Measurements from ENCODE around the gene THRAP3. TPM values are rescaled to one million over a fixed set of nuclear protein-coding genes. Genes with fewer than 3 reads are reported as not detected.

The THRAP3 gene
- total and polyA plus RNA-seq, 2 donors (not counting 3 experiments of a cell fraction or from before 2014, with no cell fraction given) = 38.0 to 144 TPM

DNA sequence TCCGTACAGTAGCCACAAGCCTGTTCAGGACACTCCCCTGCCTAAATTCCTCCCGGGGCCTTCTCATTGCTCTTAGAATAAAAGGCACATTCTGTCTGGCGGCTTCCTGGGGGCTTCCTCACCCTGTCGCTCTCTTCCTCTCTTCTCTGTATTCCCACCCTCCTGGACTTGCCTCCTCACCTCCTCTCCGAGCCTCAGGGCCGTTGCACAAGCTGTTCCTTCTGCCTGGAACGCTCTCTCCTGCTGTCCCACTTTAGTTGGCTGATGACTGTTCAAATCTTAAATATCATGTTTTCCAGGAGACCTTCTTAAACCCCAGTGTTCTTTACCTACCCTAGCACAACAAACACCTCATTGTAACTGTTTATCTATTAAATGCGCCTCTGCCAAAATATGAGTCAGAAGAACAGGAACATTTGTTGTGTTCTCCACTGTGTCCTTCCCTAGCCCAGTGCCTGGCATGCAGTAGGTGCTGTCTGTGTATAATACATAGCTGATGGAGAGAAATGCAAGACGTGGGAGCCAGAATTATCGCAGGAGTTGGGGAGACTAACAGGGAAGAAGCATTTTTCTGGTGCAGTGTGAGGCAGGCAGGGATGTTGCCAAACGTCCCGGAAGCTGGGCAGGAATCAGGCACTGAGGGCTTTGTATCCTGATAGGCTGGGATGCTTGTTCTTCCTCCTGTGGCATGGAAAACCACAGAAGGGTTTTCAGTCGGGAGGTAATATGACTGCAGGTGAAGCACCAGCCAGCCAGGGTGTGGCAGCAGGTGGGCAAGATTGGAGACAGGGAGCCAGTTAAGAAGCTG, 24.1 kb upstream of the THRAP3 start:
- Histone ChIP-seq H3K79me2 (ENCODE audit: control insufficient read depth, insufficient read depth, low read length) (no peaks in the 10 kb centered on the region), H2AFZ (ENCODE audit: low read depth, low read length) (no peak overlapping the region), H3K4me3 (replicated peaks in 1 of 3; ENCODE audit: insufficient read depth in 1 of 3, low read depth in 1 of 3, low read length in 3 of 3) (no peak overlapping the region), H3K27me3 (ENCODE audit: control insufficient read depth in 2 of 2, insufficient read depth in 2 of 2, low read length in 2 of 2) (no peaks in the 10 kb centered on the region), H4K20me1 (replicated peaks; ENCODE audit: control insufficient read depth, extremely low read depth, insufficient read depth, low read length) (no peaks in the 10 kb centered on the region), H3K9me3 (replicated peaks; ENCODE audit: control insufficient read depth, insufficient read depth, low read length) (no peaks in the 10 kb centered on the region), H3K27ac (ENCODE audit: insufficient read depth, low read depth, low read length) (no peak overlapping the region), H3K36me3 (ENCODE audit: control insufficient read depth in 2 of 2, extremely low read depth in 1 of 2, insufficient read depth in 2 of 2, low read length in 2 of 2) (no peaks in the 10 kb centered on the region), H3K4me1 (ENCODE audit: control insufficient read depth, extremely low read depth, insufficient read depth, low read length) (no peaks in the 10 kb centered on the region), H3K4me2 (ENCODE audit: insufficient read depth, low read length) (no peak overlapping the region), H3K9ac (replicated peaks; ENCODE audit: extremely low read depth, insufficient read depth, low read length) (no peak overlapping the region), H3K9me1 (replicated peaks; ENCODE audit: control insufficient read depth, extremely low read depth, insufficient read depth, low read length) (no peaks in the 10 kb centered on the region)
- dilution Hi-C loops (cut with MboI; ENCODE audit: extremely low pct_ligation_motif_present, low sequenced_read_pairs) (no loop called here), intact Hi-C loops (cut with micrococcal nuclease) (no loop called here)
- TF ChIP-seq EZH2 (IDR thresholded peaks at IDR 0.05; ENCODE audit: borderline replicate concordance, low read depth, low read length, severe bottlenecking) = no peak
- TF ChIP-seq CTCF (IDR thresholded peaks at IDR 0.05; ENCODE audit: extremely low read depth in 1 of 2, insufficient read depth in 1 of 2, low read depth in 1 of 2, low read length in 2 of 2) = no peak
- no peak for TF ChIP-seq GATA2 (IDR thresholded peaks at IDR 0.05; ENCODE audit: insufficient read depth, insufficient read length, low read depth, low read length)
- no peak for TF ChIP-seq MYC (IDR thresholded peaks at IDR 0.05; ENCODE audit: low read depth, low read length)
- TF ChIP-seq JUN (IDR thresholded peaks at IDR 0.05; ENCODE audit: borderline replicate concordance, insufficient read depth, insufficient read length, low read depth) = no peak
- no peak for TF ChIP-seq POLR2AphosphoS5 (IDR thresholded peaks at IDR 0.05; ENCODE audit: insufficient read depth, low read depth, low read length)
- TF ChIP-seq FOS (IDR thresholded peaks at IDR 0.05; ENCODE audit: borderline replicate concordance, insufficient read depth, low read length) = no peak
- CTCF ChIA-PET = interaction anchor here (0.7 to 2.4 kb wide), 2 partner anchors 12 to 86 kb away, joined by 3 to 7 read pairs; no protein-coding TSS in a partner anchor
- no TSS peak for BruUV-seq (replicated peaks)
- peak; percentile 49 for FAIRE-seq
- DNase-seq (ENCODE audit: low read depth, low spot score) = no peak
- POLR2A ChIA-PET = no interaction called here
